NCI-H774 (cell line): Measurements from ENCODE around the gene IKZF3.

Source experiments
- DNase-seq: peaks from one replicate; lab custom pipeline; 2025; lab: John Stamatoyannopoulos, UW

The IKZF3 gene

GRCh38 chr17:39814497-39814896, 49.6 kb downstream of the IKZF3 start:
- no peak for DNase-seq

- no peak for DNase-seq
Observed at GRCh38 chr17:39813631-39814030, 50.5 kb downstream of the IKZF3 start.

GRCh38 chr17:39812466-39812865, 51.6 kb downstream of the IKZF3 start:
- no peak for DNase-seq

- DNase-seq, result no peak
Observed at GRCh38 chr17:39810939-39811728, 53.0 kb downstream of the IKZF3 start.

- DNase-seq, result no peak
Observed at GRCh38 chr17:39809221-39809620, 54.9 kb downstream of the IKZF3 start.

- DNase-seq, result no peak
Observed at GRCh38 chr17:39808409-39808997, 55.6 kb downstream of the IKZF3 start.

GRCh38 chr17:39804839-39805238, 59.3 kb downstream of the IKZF3 start:
- DNase-seq, result no peak

- no peak for DNase-seq
Observed at GRCh38 chr17:39801055-39801454, 63.1 kb downstream of the IKZF3 start.

- no peak for DNase-seq
Observed at GRCh38 chr17:39800540-39800939, 63.6 kb downstream of the IKZF3 start.

- DNase-seq, result no peak
Observed at GRCh38 chr17:39799395-39799794, 64.7 kb downstream of the IKZF3 start.

GRCh38 chr17:39794249-39794970, 69.7 kb downstream of the IKZF3 start:
- no peak for DNase-seq

GRCh38 chr17:39793301-39793872, 70.7 kb downstream of the IKZF3 start:
- DNase-seq, result no peak

- no peak for DNase-seq
Observed at GRCh38 chr17:39792526-39793221, 71.4 kb downstream of the IKZF3 start.

- DNase-seq, result no peak
Observed at GRCh38 chr17:39791111-39791992, 72.8 kb downstream of the IKZF3 start.

- no peak for DNase-seq
Observed at GRCh38 chr17:39787743-39788484, 76.2 kb downstream of the IKZF3 start.

GRCh38 chr17:39787041-39787440, 77.1 kb downstream of the IKZF3 start:
- no peak for DNase-seq

- DNase-seq, result no peak
Observed at GRCh38 chr17:39782980-39783379, 81.1 kb downstream of the IKZF3 start.

GRCh38 chr17:39782481-39782880, 81.6 kb downstream of the IKZF3 start:
- no peak for DNase-seq

- no peak for DNase-seq
Observed at GRCh38 chr17:39781861-39782213, 82.3 kb downstream of the IKZF3 start.

GRCh38 chr17:39781031-39781860, 82.9 kb downstream of the IKZF3 start:
- DNase-seq, result no peak
